GM23338 (cell line): ENCODE data around the gene CGNL1.

Experiments used
- ETS1 ChIP-seq: IDR thresholded peaks from 2 replicates; pipeline ENCODE4 v1.6.1; 2016; ENCODE audit warnings: antibody characterized with exemption
- EZH2 ChIP-seq: fragments of 200-600 bp; sonication (generic); IDR thresholded peaks from one replicate; pipeline ENCODE4 v1.8.0; 2017; ENCODE audit warnings: antibody characterized with exemption, mild to moderate bottlenecking, low read depth; ENCODE audit not compliant: unreplicated experiment
- EZH2phosphoT487 ChIP-seq: fragments of 200-600 bp; sonication (generic); IDR thresholded peaks from one replicate; pipeline ENCODE4 v1.8.1; 2018; ENCODE audit warnings: antibody characterized with exemption; ENCODE audit not compliant: unreplicated experiment
- JUNB ChIP-seq: IDR thresholded peaks from one replicate; pipeline ENCODE4 v1.6.1; 2016; ENCODE audit warnings: antibody characterized with exemption; ENCODE audit not compliant: unreplicated experiment
- POLR2AphosphoS5 ChIP-seq: IDR thresholded peaks from 2 replicates; pipeline ENCODE4 v1.6.1; 2016; ENCODE audit warnings: antibody characterized with exemption, low read depth
- REST ChIP-seq: IDR thresholded peaks from one replicate; pipeline ENCODE4 v1.6.1; 2018; ENCODE audit warnings: antibody characterized with exemption; ENCODE audit not compliant: unreplicated experiment
- ZNF114 ChIP-seq: fragments of 250-450 bp; sonication (Bioruptor Pico); IDR thresholded peaks from 2 replicates; pipeline ENCODE4 v1.5.0; 2020; ENCODE audit warnings: mild to moderate bottlenecking, moderate library complexity
- ZNF331 ChIP-seq: fragments of 250-450 bp; sonication (Bioruptor Pico); IDR thresholded peaks from 2 replicates; pipeline ENCODE4 v1.5.0; 2020; ENCODE audit warnings: low read depth, mild to moderate bottlenecking, moderate library complexity
- TF ChIP-seq, protein P1 (sequence below), 2 experiments: fragments of 200-600 bp in 1 of 2; sonication (generic) in 1 of 2; conservative IDR thresholded peaks; 2 replicates each; pipeline versions ENCODE4 v1.5.1 to v1.6.1; 2016 to 2017; ENCODE audit warnings: antibody characterized with exemption in 2 of 2, low read depth in 2 of 2, mild to moderate bottlenecking in 2 of 2, moderate library complexity in 1 of 2
- TF ChIP-seq, protein P2 (sequence below): fragments of 250-450 bp; sonication (Bioruptor Pico); IDR thresholded peaks from 2 replicates; pipeline ENCODE4 v1.5.0; 2020; ENCODE audit warnings: mild to moderate bottlenecking, moderate library complexity

DNA sequence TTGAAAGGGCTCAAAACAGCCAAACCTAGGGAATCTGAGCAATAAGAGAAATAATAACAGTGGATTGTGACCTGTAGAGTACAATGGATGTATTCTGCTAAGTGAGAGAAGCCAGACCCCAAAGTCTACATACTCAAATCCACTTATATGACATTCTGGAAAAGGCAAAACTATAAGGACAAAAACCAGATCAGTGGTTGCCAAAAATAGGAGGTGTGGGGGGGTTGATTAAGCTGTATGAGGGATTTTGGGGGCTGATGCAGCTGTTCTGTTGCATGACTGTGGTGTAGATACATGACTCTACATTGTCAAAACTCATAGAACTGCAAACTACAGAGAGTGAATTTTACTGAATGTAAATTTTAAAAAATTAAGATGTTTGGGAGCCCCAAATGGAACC is 20.1 kb upstream of the CGNL1 start:
- TF ChIP-seq, protein P1, sequence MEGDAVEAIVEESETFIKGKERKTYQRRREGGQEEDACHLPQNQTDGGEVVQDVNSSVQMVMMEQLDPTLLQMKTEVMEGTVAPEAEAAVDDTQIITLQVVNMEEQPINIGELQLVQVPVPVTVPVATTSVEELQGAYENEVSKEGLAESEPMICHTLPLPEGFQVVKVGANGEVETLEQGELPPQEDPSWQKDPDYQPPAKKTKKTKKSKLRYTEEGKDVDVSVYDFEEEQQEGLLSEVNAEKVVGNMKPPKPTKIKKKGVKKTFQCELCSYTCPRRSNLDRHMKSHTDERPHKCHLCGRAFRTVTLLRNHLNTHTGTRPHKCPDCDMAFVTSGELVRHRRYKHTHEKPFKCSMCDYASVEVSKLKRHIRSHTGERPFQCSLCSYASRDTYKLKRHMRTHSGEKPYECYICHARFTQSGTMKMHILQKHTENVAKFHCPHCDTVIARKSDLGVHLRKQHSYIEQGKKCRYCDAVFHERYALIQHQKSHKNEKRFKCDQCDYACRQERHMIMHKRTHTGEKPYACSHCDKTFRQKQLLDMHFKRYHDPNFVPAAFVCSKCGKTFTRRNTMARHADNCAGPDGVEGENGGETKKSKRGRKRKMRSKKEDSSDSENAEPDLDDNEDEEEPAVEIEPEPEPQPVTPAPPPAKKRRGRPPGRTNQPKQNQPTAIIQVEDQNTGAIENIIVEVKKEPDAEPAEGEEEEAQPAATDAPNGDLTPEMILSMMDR (conservative IDR thresholded peaks at IDR 0.05; ENCODE audit: low read depth in 2 of 2) = no peak
- no peak for TF ChIP-seq ZNF331 (CRISPR knock-in tag)
- no peak for TF ChIP-seq EZH2phosphoT487
- TF ChIP-seq EZH2 = no peak
- no peak for TF ChIP-seq POLR2AphosphoS5
- TF ChIP-seq ZNF114 = no peak
- TF ChIP-seq REST = no peak
- no peak for TF ChIP-seq ETS1
- no peak for TF ChIP-seq JUNB
- TF ChIP-seq, protein P2, sequence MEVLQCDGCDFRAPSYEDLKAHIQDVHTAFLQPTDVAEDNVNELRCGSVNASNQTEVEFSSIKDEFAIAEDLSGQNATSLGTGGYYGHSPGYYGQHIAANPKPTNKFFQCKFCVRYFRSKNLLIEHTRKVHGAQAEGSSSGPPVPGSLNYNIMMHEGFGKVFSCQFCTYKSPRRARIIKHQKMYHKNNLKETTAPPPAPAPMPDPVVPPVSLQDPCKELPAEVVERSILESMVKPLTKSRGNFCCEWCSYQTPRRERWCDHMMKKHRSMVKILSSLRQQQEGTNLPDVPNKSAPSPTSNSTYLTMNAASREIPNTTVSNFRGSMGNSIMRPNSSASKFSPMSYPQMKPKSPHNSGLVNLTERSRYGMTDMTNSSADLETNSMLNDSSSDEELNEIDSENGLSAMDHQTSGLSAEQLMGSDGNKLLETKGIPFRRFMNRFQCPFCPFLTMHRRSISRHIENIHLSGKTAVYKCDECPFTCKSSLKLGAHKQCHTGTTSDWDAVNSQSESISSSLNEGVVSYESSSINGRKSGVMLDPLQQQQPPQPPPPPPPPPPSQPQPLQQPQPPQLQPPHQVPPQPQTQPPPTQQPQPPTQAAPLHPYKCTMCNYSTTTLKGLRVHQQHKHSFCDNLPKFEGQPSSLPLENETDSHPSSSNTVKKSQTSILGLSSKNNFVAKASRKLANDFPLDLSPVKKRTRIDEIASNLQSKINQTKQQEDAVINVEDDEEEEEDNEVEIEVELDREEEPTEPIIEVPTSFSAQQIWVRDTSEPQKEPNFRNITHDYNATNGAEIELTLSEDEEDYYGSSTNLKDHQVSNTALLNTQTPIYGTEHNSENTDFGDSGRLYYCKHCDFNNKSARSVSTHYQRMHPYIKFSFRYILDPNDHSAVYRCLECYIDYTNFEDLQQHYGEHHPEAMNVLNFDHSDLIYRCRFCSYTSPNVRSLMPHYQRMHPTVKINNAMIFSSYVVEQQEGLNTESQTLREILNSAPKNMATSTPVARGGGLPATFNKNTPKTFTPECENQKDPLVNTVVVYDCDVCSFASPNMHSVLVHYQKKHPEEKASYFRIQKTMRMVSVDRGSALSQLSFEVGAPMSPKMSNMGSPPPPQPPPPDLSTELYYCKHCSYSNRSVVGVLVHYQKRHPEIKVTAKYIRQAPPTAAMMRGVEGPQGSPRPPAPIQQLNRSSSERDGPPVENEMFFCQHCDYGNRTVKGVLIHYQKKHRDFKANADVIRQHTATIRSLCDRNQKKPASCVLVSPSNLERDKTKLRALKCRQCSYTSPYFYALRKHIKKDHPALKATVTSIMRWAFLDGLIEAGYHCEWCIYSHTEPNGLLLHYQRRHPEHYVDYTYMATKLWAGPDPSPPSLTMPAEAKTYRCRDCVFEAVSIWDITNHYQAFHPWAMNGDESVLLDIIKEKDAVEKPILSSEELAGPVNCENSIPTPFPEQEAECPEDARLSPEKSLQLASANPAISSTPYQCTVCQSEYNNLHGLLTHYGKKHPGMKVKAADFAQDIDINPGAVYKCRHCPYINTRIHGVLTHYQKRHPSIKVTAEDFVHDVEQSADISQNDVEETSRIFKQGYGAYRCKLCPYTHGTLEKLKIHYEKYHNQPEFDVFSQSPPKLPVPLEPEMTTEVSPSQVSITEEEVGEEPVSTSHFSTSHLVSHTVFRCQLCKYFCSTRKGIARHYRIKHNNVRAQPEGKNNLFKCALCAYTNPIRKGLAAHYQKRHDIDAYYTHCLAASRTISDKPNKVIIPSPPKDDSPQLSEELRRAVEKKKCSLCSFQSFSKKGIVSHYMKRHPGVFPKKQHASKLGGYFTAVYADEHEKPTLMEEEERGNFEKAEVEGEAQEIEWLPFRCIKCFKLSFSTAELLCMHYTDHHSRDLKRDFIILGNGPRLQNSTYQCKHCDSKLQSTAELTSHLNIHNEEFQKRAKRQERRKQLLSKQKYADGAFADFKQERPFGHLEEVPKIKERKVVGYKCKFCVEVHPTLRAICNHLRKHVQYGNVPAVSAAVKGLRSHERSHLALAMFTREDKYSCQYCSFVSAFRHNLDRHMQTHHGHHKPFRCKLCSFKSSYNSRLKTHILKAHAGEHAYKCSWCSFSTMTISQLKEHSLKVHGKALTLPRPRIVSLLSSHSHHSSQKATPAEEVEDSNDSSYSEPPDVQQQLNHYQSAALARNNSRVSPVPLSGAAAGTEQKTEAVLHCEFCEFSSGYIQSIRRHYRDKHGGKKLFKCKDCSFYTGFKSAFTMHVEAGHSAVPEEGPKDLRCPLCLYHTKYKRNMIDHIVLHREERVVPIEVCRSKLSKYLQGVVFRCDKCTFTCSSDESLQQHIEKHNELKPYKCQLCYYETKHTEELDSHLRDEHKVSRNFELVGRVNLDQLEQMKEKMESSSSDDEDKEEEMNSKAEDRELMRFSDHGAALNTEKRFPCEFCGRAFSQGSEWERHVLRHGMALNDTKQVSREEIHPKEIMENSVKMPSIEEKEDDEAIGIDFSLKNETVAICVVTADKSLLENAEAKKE (CRISPR knock-in tag) = no peak
